PC-3 (cell line): ENCODE data around the gene BSN. TPM values are rescaled to one million over a fixed set of nuclear protein-coding genes. Genes with fewer than 3 reads are reported as not detected.

Experiments
- ATAC-seq: fragments of 200-7000 bp; cut with Tn5 transposase; 2 replicates; pipeline ENCODE4 v1.9.1; 2020; ENCODE audit warnings: mild to moderate bottlenecking, moderate library complexity
- BruUV-seq: library from RNA; stranded (reverse); fragments of 400-500 nt; replicated peaks from 2 replicates; lab custom pipeline; 2021; lab: Mats Ljungman, UMichigan
- CTCF ChIA-PET: fragments of 300-600 bp; sonication (Branson Sonifier 250); formaldehyde crosslinking; loops from one replicate; lab custom pipeline; 2022; ENCODE audit warnings: antibody characterized with exemption; lab: Charles Lee
- POLR2A ChIA-PET: fragments of 300-600 bp; sonication (Branson Sonifier 250); formaldehyde crosslinking; loops from one replicate; lab custom pipeline; 2022; ENCODE audit warnings: antibody characterized with exemption; ENCODE audit not compliant: unreplicated experiment; lab: Charles Lee
- DNase-seq: peaks from one replicate; pipeline ENCODE4 v3.0.0-alpha.2; 2015
- H2AFZ ChIP-seq: fragments of 300-600 bp; sonication (generic); 2 replicates; pipeline ENCODE4 v1.6.0; 2016; ENCODE audit warnings: antibody characterized with exemption, low read length
- H3F3A ChIP-seq: fragments of 300-600 bp; sonication (generic); one replicate; pipeline ENCODE4 v1.6.0; 2017; ENCODE audit warnings: antibody characterized with exemption, low read length, control low read depth, mild to moderate bottlenecking; ENCODE audit not compliant: unreplicated experiment
- H3K27ac ChIP-seq: fragments of 300-600 bp; sonication (generic); 2 replicates; pipeline ENCODE4 v1.5.1; 2016; ENCODE audit warnings: mild to moderate bottlenecking, low read length
- H3K27me3 ChIP-seq: fragments of 300-600 bp; sonication (generic); 2 replicates; pipeline ENCODE4 v1.6.1; 2016; ENCODE audit warnings: low read length, mixed read lengths
- H3K36me3 ChIP-seq: fragments of 300-600 bp; sonication (generic); 2 replicates; pipeline ENCODE4 v1.6.1; 2016; ENCODE audit warnings: low read depth, mixed run types, low read length, mixed read lengths
- H3K4me1 ChIP-seq: fragments of 300-600 bp; sonication (generic); 2 replicates; pipeline ENCODE4 v1.5.1; 2016; ENCODE audit warnings: low read length; ENCODE audit not compliant: insufficient read depth
- H3K4me2 ChIP-seq: fragments of 300-600 bp; sonication (generic); 2 replicates; pipeline ENCODE4 v1.6.0; 2016; ENCODE audit warnings: low read length
- H3K4me3 ChIP-seq: fragments of 300-600 bp; sonication (generic); 2 replicates; pipeline ENCODE4 v1.5.1; 2016; ENCODE audit warnings: mild to moderate bottlenecking, low read length, mixed read lengths
- H3K79me2 ChIP-seq: fragments of 300-600 bp; sonication (generic); 2 replicates; pipeline ENCODE4 v1.6.1; 2017; ENCODE audit warnings: low read length, mixed read lengths
- H3K9ac ChIP-seq: fragments of 300-600 bp; sonication (generic); 2 replicates; pipeline ENCODE4 v1.6.0; 2016; ENCODE audit warnings: mild to moderate bottlenecking, low read length
- H3K9me2 ChIP-seq: fragments of 300-600 bp; sonication (generic); replicated peaks from 2 replicates; pipeline ENCODE4 v1.6.1; 2016; ENCODE audit warnings: mixed run types, low read length, mixed read lengths
- H3K9me3 ChIP-seq: fragments of 300-600 bp; sonication (generic); 2 replicates; pipeline ENCODE4 v1.6.1; 2016; ENCODE audit warnings: low read length, mixed read lengths
- H4K20me1 ChIP-seq: fragments of 300-600 bp; sonication (generic); 2 replicates; pipeline ENCODE4 v1.6.1; 2016; ENCODE audit warnings: low read length, mixed read lengths
- CTCF ChIP-seq: fragments of 300-600 bp; sonication (generic); conservative IDR thresholded peaks from 2 replicates; pipeline ENCODE4 v1.5.1; 2017; ENCODE audit warnings: antibody characterized with exemption, low read depth, mild to moderate bottlenecking, low read length
- EZH2 ChIP-seq: fragments of 300-600 bp; sonication (generic); IDR thresholded peaks from one replicate; pipeline ENCODE4 v1.6.1; 2017; ENCODE audit warnings: antibody characterized with exemption, mild to moderate bottlenecking, low read length; ENCODE audit not compliant: unreplicated experiment
- EZH2phosphoT487 ChIP-seq: fragments of 300-600 bp; sonication (generic); IDR thresholded peaks from 2 replicates; pipeline ENCODE4 v1.6.1; 2018; ENCODE audit warnings: mild to moderate bottlenecking, antibody characterized with exemption, low read length, borderline replicate concordance
- intact Hi-C: fragments of 100-400 bp; cut with micrococcal nuclease; formaldehyde crosslinking; loops from 2 replicates; pipeline ENCODE4 v1.9.0; 2023
- total RNA-seq: library from RNA; depleted of rRNA; stranded (reverse); fragments of >200 nt; gene quantifications from 2 replicates; pipeline ENCODE4 v1.2.3, GENCODE V29; 2014

Gene BSN
- total RNA-seq, 1 experiment from 2014 or later: 0.80 TPM

GRCh38 chr3:49536875-49537533 is 17.3 kb upstream of the BSN start:
- Histone ChIP-seq H3K4me3 (no peak overlapping the region), H3K9me3 (no peaks in the 10 kb centered on the region), H3K36me3 (peaks cover 3% of the 10 kb centered on the region; the same call in 1 of the 2 replicates), H3K9ac (no peak overlapping the region), H3K79me2 (no peaks in the 10 kb centered on the region), H3K9me2 (no peaks in the 10 kb centered on the region), H3K4me1 (no peaks in the 10 kb centered on the region; the same call in 1 of the 2 replicates), H3K27me3 (no peaks in the 10 kb centered on the region), H3K27ac (no peak overlapping the region), H3F3A (no peaks in the 10 kb centered on the region), H4K20me1 (no peaks in the 10 kb centered on the region), H3K4me2 (no peak overlapping the region), H2AFZ (no peak overlapping the region)
- no TSS peak for BruUV-seq
- ATAC-seq (no peak), DNase-seq (no peak)
- intact Hi-C loops: loop anchor here (5.0 kb wide), 1 partner anchor 300 kb away; no protein-coding TSS in a partner anchor
- ChIA-PET POLR2A (interaction anchor here (0.6 kb wide), 1 partner anchor 364 kb away, joined by 7 read pairs; no protein-coding TSS in a partner anchor), CTCF (interaction anchor here (0.6 kb wide), 1 partner anchor 169 kb away, joined by 3 read pairs; no protein-coding TSS in a partner anchor)
- TF ChIP-seq EZH2 (no peak), CTCF (no peak), EZH2phosphoT487 (no peak)

GRCh38 chr3:49539659-49540560 is 14.4 kb upstream of the BSN start:
- peak; percentile 98 for ATAC-seq
- POLR2A ChIA-PET: interaction anchor here (0.6 kb wide), 2 partner anchors 63 to 619 kb away, joined by 3 read pairs; no protein-coding TSS in a partner anchor

More at GRCh38 chr3:49539659-49540560, 14.4 kb upstream of the BSN start:
- peak; percentile 96 for DNase-seq
- no peaks in the 10 kb centered on the region for H4K20me1 ChIP-seq
- H3K9me3 ChIP-seq: no peaks in the 10 kb centered on the region
- peak overlapping the region; percentile 43 for H3K9ac ChIP-seq
- no peaks in the 10 kb centered on the region for H3K36me3 ChIP-seq
- H3K4me2 ChIP-seq: peak overlapping the region; percentile 91
- TF ChIP-seq EZH2phosphoT487 (no peak), EZH2 (no peak), CTCF (peak; percentile 93)
- peaks cover 13% of the 10 kb centered on the region; the same call in 1 of the 2 replicates for H3K27me3 ChIP-seq
- H3K9me2 ChIP-seq: no peaks in the 10 kb centered on the region
- intact Hi-C loops: loop anchor here (1.0 to 5.0 kb wide), 4 partner anchors 14 to 297 kb away; partner anchors contain the start of gene BSN
- H3K27ac ChIP-seq: no peak overlapping the region
- H2AFZ ChIP-seq: peak overlapping the region; percentile 93
- BruUV-seq: TSS peak; percentile 57
- H3F3A ChIP-seq: no peaks in the 10 kb centered on the region
- peak overlapping the region; percentile 69 for H3K4me3 ChIP-seq
- H3K79me2 ChIP-seq: no peaks in the 10 kb centered on the region
- H3K4me1 ChIP-seq: no peaks in the 10 kb centered on the region; the same call in 1 of the 2 replicates
- CTCF ChIA-PET: interaction anchor here (0.5 to 1.9 kb wide), 20 partner anchors 14 to 446 kb away, joined by 3 to 52 read pairs (median 3); partner anchors contain the start of genes BSN, DAG1, INKA1 and QRICH1
